Stimulated activated CD4-positive, alpha-beta T cell treated with anti-CD3 and anti-CD28 coated beads, Interleukin-4, amount 100 ng/mL, for 48 hours (primary cell): ENCODE measurements around the gene PDRG1.
A peak's percentile ranks its signal among the peaks of the same experiment; 100 is the strongest.

Source experiments
- DNase-seq, 2 donors: peaks; one replicate each; pipeline ENCODE4 v3.0.0-alpha.2; 2020; ENCODE audit warnings: low read depth in 2 of 2

PDRG1 gene

GRCh38 chr20:31951530-31952453 lies at the start of gene PDRG1:
Gene PDRG1, minus strand, starts transcription at chr20:31952046. Its CDS starts 85 bp downstream, at chr20:31951961.
- peak; percentile 95 to 98 for DNase-seq

GRCh38 chr20:31998246-31998645 lies 46.4 kb upstream of the PDRG1 start:
- no peak for DNase-seq

GRCh38 chr20:31996996-31997395 lies 45.1 kb upstream of the PDRG1 start:
- DNase-seq = no peak

- DNase-seq = no peak
These were observed 40.2 kb upstream of the PDRG1 start for GRCh38 chr20:31992086-31992485.

GRCh38 chr20:31991339-31991705 lies 39.5 kb upstream of the PDRG1 start:
- DNase-seq = no peak

- DNase-seq = no peak
These were observed 38.9 kb upstream of the PDRG1 start for GRCh38 chr20:31990641-31991338.

GRCh38 chr20:31989030-31989645 lies 37.3 kb upstream of the PDRG1 start:
- DNase-seq = no peak

GRCh38 chr20:31988430-31989015 lies 36.7 kb upstream of the PDRG1 start:
- no peak for DNase-seq

GRCh38 chr20:31987744-31988143 lies 35.9 kb upstream of the PDRG1 start:
- DNase-seq = no peak

GRCh38 chr20:31984981-31985471 lies 33.2 kb upstream of the PDRG1 start:
- DNase-seq = no peak

- DNase-seq = no peak
These were observed 29.9 kb upstream of the PDRG1 start for GRCh38 chr20:31981784-31982183.

GRCh38 chr20:31979713-31980426 lies 28.0 kb upstream of the PDRG1 start:
- DNase-seq = no peak

- DNase-seq = no peak
These were observed 25.2 kb upstream of the PDRG1 start for GRCh38 chr20:31977080-31977479.

- DNase-seq = no peak
These were observed 24.0 kb upstream of the PDRG1 start for GRCh38 chr20:31975874-31976273.

GRCh38 chr20:31974951-31975487 lies 23.2 kb upstream of the PDRG1 start:
- DNase-seq = no peak

GRCh38 chr20:31974296-31974695 lies 22.4 kb upstream of the PDRG1 start:
- no peak for DNase-seq

- no peak for DNase-seq
These were observed 20.7 kb upstream of the PDRG1 start for GRCh38 chr20:31972471-31973021.

GRCh38 chr20:31969991-31970390 lies 18.1 kb upstream of the PDRG1 start:
- DNase-seq = no peak

- peak; percentile 65 to 81 for DNase-seq
These were observed 16.7 kb upstream of the PDRG1 start for GRCh38 chr20:31968291-31969126.

GRCh38 chr20:31967830-31968249 lies 16.0 kb upstream of the PDRG1 start, which contains the start of gene XKR7:
Gene XKR7, plus strand, starts transcription at chr20:31968151. Its CDS starts 25 bp downstream, at chr20:31968176.
- no peak for DNase-seq
